LNCaP clone FGC (cell line): ENCODE results near the gene BDNF.

ENCODE experiments used
- DNase-seq: peaks from one replicate; pipeline ENCODE4 v3.0.0-alpha.2; 2011; ENCODE audit warnings: low read depth
- H3K4me3 ChIP-seq: 2 replicates; pipeline ENCODE4 v1.5.1; 2011; ENCODE audit warnings: mild to moderate bottlenecking, low read depth, low read length, control low read depth
- CTCF ChIP-seq: IDR thresholded peaks from 2 replicates; pipeline ENCODE4 v1.5.1; 2012; ENCODE audit warnings: mild to moderate bottlenecking; ENCODE audit not compliant: control insufficient read depth, insufficient read depth; ENCODE audit errors: extremely low read depth

BDNF gene

GRCh38 chr11:27619039-27619574 lies 81.1 kb downstream of the BDNF start:
- H3K4me3 ChIP-seq: no peak overlapping the region
- no peak for TF ChIP-seq CTCF
- DNase-seq: no peak

GRCh38 chr11:27618281-27618915 lies 81.9 kb downstream of the BDNF start:
- TF ChIP-seq CTCF: no peak
- H3K4me3 ChIP-seq: no peak overlapping the region
- no peak for DNase-seq

GRCh38 chr11:27616711-27617110 lies 83.5 kb downstream of the BDNF start:
- no peak overlapping the region for H3K4me3 ChIP-seq
- no peak for DNase-seq
- no peak for TF ChIP-seq CTCF

- no peak overlapping the region for H3K4me3 ChIP-seq
- no peak for TF ChIP-seq CTCF
- DNase-seq: no peak
Observed at GRCh38 chr11:27615833-27616232, 84.4 kb downstream of the BDNF start.

GRCh38 chr11:27614092-27614491 lies 86.2 kb downstream of the BDNF start:
- no peak for DNase-seq
- TF ChIP-seq CTCF: no peak
- no peak overlapping the region for H3K4me3 ChIP-seq

GRCh38 chr11:27612932-27613880 lies 87.0 kb downstream of the BDNF start:
- H3K4me3 ChIP-seq: no peak overlapping the region
- no peak for TF ChIP-seq CTCF
- peak; percentile 14 for DNase-seq
